NCI-H446 (cell line): ENCODE data around the gene FSTL4.
A peak's percentile ranks its signal among the peaks of the same experiment; 100 is the strongest.
"Not testable (repeated sequence)": the region's sequence is repeated elsewhere in the genome, so short reads cannot be mapped to it uniquely, and the experiment has no call there.

Experiments
- DNase-seq, 2 experiments: peaks; one replicate each; lab custom pipeline; 2025; lab: John Stamatoyannopoulos, UW

FSTL4 gene

GRCh38 chr5:133170756-133171387, 441.5 kb downstream of the FSTL4 start:
- DNase-seq: not testable (repeated sequence)

DNA sequence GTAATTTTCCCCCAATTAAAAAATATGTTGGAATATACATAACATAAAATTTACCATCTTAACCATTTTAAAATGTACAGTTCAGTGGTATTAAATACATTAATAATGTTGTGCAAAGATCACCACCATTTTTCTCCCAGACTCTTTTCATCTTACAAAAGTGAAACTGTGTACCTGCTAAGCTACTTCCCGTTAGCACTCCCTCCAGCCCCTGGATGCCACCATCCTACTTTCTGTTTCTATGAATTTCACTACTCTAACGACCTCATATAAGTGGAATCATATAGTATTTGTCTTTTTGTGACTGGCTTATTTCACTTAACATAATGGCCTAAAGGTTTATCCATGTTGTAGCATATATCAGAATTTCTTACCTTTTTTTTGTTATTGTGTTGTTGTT, 447.6 kb downstream of the FSTL4 start:
- no peak for DNase-seq

DNA sequence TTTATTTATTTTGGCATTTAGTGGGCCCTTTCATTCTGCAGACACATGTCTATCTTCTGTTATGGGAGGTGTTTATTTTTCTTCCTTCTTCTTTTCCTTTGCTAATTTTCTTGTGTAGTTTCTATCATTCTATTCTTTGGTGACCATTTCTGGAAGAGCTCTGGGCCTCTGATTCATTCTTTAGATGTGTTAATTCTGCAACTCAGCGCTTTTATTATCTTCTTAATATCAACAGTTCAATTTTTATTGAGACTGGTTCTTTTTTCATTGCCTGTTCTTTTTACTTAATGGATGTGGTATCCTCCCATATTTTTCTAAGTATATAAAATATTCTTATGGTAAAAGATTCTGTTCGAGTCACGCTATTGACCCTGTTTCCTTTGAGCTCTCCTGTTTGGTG, 448.5 kb downstream of the FSTL4 start:
- no peak for DNase-seq

- no peak for DNase-seq
Measured at GRCh38 chr5:133159543-133159942, 452.8 kb downstream of the FSTL4 start.

- peak in 1 of 2 experiments; percentile 3 for DNase-seq
Measured at GRCh38 chr5:133155326-133155969, 456.9 kb downstream of the FSTL4 start.

DNA sequence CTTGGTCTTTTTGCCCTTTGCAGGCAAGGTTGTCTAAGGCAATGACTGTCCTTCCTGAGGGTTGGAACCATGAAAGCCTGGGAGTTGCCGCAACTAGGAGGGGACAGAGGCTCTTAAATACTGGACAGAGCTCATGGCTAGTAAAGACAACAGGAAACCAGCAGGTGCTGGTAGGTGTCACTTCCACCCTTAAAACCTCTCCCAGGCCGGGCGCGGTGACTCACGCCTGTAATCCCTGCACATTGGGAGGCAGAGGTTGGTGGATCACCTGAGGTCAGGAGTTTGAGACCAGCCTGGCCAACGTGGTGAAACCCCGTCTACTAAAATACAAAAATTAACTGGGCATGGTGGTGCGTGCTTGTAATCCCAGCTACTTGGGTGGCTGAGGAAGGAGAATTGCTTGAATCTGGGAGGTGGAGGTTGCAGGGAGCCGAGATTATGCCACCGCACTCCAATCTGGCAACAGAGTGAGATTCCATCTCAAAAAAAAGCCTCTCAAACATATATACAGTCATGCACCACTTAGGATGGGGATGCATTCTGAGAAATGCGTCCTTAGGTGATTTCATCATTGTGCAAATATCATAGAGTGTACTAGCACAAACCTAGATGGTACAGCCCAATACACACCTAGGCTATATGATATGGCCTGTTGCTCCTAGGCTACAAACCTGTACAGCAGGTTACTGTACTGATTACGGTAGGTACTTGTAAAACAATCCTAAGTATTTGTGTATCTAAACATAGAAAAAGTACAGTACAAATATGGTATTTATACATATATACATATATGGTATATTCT, 457.9 kb downstream of the FSTL4 start:
- no peak for DNase-seq

- no peak for DNase-seq
Measured at GRCh38 chr5:133150909-133151544, 461.3 kb downstream of the FSTL4 start.

- no peak for DNase-seq
Measured at GRCh38 chr5:133149345-133149744, 463.0 kb downstream of the FSTL4 start.

- DNase-seq: no peak
Measured at GRCh38 chr5:133147815-133148567, 464.4 kb downstream of the FSTL4 start.

DNA sequence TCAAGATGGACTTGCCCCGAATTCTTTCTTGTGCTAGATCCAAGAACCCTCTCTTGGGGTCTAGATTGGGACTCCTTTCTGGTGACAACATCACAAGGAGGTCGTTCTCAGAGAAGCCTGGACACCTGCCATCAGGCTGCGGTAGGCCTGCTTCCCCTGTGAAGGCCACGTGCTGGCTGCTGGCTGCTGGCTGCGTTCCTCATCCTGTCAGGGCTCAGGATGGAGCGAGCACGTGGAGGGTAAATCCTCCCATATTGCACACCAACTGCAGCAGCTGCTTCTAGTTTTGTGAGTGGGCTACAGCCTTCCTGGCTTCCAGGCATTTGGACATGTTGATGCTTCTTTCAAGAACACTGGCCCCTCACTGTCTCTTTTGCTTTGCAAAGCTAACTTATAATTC, 464.9 kb downstream of the FSTL4 start:
- peak in 1 of 2 experiments; percentile 5 for DNase-seq
